ENCODE measurements around the gene NBPF15.
"Not testable (repeated sequence)": the region's sequence is repeated elsewhere in the genome, so short reads cannot be mapped to it uniquely, and the experiment has no call there.

NBPF15 gene, protein sequence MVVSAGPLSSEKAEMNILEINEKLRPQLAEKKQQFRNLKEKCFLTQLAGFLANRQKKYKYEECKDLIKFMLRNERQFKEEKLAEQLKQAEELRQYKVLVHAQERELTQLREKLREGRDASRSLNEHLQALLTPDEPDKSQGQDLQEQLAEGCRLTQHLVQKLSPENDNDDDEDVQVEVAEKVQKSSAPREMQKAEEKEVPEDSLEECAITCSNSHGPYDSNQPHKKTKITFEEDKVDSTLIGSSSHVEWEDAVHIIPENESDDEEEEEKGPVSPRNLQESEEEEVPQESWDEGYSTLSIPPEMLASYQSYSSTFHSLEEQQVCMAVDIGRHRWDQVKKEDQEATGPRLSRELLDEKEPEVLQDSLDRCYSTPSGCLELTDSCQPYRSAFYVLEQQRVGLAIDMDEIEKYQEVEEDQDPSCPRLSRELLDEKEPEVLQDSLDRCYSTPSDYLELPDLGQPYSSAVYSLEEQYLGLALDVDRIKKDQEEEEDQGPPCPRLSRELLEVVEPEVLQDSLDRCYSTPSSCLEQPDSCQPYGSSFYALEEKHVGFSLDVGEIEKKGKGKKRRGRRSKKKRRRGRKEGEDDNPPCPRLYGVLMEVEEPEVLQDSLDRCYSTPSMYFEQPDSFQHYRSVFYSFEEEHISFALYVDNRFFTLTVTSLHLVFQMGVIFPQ

DNA sequence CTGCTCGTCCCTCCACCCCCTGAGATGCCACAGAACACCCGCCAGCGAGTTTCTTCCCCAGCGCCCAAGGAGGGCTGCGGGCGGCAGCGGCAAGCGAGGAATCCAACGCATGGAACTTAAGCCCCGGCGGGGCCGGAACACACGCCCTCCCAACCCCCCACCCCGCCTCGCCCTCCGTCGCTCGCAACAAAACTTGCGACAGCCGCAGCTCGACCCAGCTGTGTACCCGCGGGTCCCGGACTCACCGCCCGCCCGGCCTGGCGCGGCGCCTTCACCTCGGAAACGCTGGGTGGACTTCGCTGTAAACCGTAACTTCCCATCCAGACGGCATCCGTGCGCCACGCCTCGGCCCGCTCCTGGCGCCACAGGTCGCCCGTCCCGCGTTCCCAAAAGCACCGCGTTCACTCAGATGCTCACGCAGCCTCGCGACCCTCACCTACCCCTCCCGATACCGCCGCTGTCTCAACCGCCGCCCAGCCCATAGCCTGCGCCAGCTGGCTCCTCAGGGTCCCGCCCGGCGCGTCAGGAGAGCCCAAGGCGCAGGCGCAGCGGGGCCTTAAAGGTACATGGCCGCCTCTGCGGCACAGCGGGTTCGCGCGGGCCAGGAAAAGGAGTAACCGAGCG, at the start of gene NBPF15:
Gene NBPF15 (minus strand): TSS at position 534 of the 624 bp plus-strand sequence. CDS start 21,666 bp downstream, outside the sequence.
- peak; percentile 86 for DNase-seq

DNA sequence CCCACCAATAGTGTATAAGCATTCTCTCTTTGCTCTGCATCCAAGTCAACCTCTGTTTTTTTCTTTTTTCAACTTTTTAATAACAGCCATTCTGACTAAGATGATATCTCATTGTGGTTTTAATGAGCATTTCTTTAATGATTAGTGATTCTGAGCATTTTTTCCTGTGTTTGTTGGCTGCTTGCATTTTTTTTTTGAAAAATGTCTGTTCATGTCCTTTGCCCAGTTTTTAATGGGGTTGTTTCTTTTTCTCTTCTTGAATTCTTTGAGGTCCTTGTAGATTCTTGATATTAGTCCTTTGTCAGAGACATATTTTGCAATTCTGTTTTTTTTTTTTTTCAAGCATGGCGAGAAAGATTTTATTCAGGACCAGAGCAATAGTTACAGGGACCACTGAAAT, 35.0 kb upstream of the NBPF15 start:
- DNase-seq, result not testable (repeated sequence)

DNA sequence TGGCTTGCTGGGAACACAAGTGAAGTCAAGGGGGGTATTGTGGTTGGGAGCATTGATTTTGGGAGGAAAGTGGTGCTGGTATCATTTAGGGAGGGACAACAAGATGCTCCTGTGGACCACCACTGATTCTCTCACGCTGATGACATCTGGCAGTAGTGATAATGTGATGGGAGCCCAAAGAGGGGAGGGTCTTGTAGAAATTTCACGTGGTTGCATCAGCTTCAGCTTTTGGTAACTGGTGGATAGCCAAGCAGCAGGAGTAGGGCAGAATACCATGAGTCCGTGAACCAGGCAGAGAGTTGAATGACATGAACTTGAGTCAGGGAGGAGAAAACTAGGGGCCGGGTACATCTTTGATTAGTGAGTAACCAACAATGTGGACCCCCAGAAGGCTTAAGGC, 32.7 kb upstream of the NBPF15 start:
- peak; percentile 3 for DNase-seq

DNA sequence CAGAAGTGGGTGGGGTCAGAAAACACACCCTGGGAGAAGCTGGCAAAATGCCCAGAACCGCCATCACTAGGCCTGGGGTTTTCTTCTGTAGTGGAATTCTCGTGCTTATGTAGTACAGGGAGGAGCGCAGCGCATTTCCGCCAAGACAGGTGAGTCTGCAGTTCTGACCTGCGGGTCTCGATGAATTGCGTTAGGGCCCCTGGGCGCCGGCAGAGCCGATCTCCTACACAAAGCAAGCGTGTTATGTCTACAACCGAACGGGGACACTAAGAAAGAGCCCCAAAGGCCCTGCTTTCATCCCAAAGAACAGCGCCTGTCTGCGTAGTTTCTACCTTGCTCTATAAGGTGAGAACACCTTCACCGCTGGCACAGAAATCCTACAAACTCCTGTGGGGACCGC, 28.9 kb upstream of the NBPF15 start:
- DNase-seq, result not testable (repeated sequence)

DNA sequence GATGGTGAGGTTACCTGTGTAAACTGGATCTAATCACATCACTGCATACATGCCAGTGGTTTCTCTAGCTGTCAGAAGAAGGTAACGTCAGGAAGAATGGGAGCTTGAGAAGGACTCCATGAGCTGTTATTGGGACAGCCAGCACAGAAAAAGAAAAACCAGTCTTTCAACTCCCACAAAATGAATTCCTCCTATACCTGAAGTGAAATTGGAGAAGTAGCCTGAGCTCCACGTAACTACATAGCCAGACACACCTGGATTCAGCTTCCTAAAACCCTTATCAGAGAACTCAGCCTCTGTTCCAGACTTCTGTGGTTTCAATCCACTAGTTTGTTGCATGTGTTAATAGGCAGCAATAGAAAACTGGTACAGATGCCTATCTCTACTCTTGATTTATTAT, 25.5 kb upstream of the NBPF15 start:
- DNase-seq, result not testable (repeated sequence)

DNA sequence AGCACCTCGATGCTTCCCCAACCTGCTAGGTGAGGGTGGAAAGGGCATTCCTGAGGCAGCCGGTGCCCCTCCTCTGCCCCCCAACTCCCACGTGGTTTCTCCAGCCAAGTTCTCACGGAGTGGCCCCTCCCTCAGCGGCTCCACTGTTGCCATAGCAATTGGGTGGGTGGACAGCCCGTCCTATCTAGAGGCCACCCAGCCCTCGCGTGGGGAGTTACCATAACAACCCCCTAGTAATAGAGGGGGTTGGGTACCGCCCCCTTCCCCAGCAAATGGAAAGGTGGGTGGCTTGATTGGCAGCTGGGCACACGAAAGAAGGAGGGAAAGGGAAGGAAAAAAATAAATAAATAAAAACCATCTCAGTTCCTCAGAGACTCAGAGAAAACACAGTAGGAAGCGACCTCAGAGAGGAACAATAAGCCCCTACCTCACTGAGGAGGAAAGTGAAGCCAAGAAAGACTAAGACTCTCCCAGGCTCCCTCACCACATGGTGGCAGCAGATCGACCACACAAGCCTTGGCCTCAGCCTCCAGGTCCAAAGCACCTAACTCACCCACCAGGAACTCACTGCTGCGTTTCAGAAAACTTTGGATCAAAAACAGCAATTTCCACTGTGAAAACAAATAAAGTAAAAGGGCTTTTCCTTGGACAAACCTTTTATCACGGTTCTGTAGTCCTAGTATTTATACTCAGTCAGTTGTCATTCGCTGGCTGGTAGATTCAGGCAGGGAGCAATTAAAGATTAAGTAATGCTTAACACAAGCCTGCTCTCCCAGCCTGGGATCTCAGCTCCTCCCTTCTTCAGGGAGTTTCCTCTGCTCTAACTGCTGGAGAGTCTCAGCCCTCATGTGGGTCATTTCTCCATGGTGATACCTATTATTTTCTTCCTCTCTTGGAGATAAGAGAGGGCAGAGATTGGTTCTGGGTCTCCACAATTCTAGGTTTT, 23.9 kb upstream of the NBPF15 start:
- DNase-seq, result not testable (repeated sequence)

DNA sequence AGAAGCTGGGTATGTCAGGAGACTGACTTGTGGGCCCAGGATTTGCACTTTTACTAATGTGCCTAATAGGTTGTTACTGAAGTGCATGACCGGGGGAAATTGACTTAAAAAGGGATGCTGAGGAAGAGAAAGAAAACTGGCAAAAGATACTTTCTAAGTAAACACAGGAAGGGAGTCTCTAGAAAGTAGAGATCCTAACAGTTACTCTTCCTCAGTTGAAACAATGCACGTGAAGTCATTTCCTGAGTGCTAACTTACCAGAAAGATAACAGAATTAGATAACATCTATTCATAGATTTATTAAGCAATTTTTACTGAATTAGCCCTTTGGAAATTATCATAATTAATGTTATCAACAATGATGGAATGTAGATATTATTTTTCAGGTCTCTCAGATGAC, 12.4 kb upstream of the NBPF15 start:
- DNase-seq, result not testable (repeated sequence)

DNA sequence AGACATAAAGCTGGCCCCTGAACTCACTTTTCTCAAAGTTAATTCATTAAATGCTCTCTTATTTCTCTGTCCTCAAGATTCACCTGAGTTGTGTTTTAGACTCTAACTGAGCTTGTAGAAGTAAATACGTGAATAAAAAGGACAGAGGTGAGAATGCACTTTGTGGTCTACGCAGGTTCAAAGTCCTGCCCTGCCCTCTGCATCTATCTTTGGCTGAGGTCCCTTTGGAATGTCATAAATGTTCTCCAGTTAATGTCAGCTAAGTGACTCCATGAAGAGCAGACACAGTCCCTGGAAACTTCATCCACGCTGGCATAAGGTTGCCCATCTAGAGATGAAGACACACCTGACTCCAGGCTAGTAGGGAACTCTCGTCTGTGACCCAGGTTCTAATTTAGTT, 10.0 kb upstream of the NBPF15 start:
- DNase-seq, result not testable (repeated sequence)

DNA sequence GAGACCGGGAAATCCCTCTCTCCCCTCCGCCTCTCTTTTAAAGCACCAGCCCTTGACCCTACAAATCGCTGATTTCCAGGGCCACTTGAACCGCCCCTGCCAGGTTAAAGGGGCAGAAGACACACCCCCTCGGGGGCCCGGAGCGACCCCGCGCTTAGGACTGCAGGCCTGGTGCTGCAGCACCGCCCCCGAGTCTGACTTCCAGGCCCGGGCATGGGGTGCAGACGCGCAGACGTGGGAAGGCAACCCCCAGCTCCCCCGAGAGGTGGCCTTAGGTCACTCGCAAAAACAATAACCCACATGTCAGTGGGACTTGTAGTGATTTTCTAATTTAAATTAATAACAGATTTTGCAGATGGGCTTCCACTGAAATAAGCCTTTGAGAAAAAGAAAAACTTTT, 309 bp upstream of the NBPF15 start:
- not testable (repeated sequence) for DNase-seq

DNA sequence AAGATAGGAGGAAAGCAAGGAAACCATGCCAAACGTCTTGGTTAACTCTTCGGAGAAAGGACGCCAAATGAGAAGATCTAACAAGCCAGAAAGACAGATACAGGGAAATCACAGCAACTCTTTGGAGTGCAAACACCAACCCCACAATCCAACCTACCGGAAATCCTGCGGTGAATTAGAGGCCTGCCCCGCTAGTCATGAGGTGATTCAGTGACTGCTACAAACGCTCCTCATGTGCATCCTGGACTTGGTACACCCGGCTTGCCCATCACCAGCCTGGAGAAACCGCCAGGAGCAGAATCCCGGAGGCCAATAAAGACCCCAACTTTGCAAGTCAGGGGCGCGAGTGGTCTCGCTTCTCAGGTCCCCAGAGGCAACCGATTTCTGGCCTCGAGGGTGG, 783 bp downstream of the NBPF15 start:
- not testable (repeated sequence) for DNase-seq

DNA sequence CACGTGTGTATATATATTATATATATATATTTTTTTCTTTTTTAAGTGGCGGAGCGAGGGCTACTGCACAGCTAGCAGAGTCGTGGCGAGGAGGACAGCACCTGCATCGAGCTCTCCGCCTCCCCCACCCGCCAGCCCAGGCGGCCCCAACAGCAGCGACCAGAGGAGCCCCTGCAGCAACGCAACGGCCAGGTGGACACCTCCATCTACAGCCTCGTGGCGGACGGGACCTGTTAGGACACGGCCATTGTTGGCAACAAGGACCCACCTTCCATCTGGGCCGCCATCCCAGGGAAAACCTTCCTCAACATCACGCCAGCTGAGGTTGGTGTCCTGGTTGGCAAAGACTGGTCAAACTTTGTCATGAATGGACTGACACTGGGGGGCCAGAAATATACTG, 19.1 kb downstream of the NBPF15 start:
- not testable (repeated sequence) for DNase-seq

DNA sequence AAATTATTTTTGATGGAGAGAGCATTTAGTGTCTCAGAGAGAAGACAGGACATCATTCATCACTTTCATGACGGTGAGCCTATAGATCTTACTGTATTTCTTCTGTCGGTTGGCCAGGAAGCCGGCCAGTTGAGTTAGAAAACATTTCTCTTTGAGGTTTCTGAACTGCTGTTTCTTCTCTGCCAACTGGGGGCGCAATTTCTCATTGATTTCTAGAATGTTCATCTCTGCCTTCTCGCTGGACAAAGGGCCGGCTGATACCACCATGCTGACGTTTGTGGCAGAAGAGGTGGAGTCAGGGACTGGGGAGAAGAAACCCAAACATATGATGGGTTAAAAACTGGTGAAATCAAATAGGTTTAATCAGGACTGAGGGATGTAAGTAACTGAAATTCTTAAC, 21.7 kb downstream of the NBPF15 start:
- DNase-seq, result not testable (repeated sequence)

DNA sequence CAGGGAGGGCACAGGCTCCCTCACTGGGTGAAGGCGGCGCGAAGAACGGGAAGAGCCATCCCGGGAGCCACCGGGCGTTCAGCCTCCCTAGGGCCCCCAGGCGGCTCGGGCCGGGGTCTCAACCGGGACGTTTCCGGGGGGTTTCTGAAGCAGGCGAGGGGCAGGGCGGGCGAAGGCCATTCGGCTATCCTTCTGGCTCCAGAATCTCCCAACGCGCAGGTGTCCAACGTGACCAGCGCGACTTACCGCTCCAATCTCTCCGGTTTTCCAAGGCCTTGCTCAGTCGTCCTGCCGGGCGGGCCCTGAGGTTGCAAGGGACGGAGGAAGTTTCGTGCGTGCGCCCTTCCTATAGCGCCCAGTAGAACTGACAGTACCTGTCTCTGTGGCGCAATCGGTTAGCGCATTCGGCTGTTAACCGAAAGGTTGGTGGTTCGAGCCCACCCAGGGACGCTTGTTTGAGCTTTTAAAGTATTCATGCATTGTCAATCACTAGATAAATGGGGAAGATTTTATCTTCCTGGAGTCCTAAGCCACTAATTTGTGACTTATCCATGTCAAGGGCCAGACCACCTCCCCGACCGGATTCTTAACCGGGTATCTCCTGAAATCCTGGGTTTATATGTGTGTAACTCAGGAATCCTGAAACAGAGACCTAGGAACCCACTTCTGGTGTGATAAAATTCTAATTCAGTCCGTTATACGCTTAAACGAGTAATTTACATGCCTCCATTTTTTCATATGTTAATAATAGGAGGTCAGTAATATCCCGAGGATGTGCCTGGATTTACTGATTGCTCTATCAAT, 42.4 kb downstream of the NBPF15 start:
- DNase-seq, result peak; percentile 76

DNA sequence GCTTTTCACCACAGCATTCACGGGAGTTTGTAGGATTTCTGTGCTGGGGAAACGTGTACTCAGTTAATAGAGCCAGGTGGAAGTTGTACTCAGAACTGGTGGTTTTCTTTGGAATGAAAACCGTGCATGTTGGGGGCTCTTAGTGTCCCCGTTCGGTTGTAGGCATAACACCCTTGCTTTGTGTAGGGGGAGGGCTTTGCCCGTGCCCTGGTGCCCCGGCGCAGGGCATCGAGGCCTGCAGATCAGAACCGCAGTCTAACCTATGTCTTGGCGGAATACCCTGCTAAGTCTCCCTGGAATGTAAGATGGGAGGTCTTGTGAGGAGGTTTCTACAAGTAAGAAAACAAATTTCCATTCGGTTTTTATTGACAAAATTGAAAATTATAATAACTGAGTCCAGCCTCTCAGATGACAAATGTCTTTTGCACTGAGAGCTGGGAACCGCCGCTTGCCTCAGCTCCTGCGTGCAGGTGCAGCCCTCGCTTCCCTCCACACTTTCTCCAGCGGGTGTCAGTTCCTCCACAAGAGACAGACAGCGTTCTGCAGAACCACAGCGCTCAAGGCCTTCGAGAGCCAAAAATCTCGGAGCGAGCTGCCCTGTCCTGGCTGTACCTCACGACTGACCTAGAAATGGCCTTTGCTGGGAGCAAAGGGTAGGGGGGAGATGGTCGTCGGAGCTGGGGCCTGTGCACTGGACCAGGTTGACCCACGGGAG, 47.9 kb downstream of the NBPF15 start:
- DNase-seq, result not testable (repeated sequence)

DNA sequence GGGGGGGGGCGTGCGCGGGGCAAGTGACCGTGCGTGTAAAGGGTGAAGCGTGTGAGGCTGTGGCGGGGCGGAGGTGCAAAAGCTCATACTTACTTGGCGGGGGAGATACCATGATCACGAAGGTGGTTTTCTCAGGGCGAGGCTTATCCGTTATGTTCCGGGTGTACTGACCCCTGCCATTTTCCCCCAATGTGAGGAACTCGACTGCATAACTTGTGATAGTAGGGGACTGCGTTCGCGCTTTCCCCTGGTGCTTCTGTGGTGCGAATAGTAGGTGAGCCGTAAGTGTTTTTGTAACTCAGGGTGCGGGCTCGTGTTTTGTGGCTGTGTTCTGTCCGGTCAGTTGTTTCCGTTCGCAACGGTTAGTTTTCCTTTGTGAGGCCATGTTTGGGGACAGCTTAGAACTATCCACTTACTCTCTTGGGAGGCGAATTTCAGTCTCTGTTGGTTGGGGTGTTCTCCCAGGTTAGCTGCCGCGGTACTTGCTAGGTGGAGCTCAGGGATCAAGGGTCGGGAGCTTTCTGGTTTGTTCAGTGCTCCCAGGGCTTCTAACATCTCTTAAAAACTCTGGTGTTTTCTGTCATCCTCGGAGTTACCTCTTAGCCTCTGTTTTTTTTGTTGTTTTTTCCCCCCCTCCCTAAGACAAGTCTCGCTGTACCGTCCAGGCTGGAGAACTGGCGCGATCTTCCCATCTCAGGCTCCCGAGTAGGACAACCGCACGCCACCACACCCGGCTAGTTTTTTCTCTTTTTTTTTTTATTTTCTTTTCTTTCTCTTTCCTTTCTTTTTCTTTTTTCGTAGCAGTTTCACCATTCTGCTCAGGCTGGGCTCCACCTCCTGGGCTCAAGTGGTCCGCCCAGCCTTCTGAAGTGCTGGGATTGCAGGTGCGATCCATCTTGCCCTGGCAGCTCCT, 48.7 kb downstream of the NBPF15 start:
- DNase-seq, result peak; percentile 99

DNA sequence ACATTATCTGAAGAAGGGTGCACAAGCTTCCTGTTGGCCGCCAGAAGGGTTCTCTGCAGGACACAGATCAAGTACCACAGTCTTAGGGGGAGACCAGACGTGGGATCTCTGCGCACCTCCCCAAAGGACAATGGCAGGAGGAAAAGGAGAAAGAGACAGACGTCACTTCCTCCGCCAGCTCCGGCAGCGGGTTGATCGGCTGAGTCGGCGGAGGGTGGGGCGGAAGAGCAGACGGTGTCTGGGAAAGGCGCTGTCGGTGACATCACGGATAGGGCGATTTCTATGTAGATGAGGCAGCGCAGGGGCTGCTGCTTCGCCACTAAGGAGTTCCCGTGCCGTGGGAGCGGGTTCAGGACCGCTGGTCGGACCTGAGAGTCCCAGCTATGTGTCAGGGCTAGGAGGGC, 49.4 kb downstream of the NBPF15 start:
- peak; percentile 93 for DNase-seq

DNA sequence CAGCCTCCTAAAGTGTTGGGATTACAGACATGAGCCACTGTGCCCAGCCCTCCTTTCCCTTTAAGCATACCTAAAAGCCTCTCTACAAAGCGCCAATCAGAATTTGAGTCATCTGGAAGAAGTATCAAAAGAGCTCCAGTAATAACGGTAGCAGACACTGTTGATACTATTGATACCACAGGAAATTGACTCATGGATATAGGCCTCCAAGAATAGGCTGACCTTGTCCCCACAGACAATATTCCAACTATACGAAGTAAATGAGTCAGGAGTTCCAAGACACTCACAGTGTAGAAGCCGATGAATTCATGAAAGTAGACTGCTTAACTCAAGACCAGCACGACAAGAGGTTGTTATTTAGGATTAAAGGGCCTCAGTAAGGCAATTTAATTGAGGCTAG, 58.7 kb downstream of the NBPF15 start:
- not testable (repeated sequence) for DNase-seq

DNA sequence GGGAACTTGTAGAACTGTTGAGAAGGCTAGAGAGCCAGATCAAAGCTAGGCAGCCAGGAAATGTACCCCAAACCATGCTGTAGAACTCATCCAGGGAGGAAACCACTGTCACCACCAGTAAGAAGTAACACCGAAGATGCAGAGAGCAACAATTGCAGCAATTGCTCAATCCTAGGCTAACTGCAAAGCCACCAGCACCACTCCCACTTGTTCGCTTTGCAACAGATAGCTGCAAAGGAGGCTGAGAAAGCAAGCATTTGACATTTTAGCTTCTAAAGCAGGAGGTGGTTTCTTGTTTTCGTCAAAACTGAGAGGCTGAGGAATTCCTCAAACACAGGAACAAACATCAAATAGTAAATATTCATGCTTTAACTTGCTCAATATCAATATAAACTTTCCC, 89.8 kb downstream of the NBPF15 start:
- not testable (repeated sequence) for DNase-seq
